Fibroblast of villous mesenchyme (primary cell): ENCODE measurements around the gene TCN1. TPM values are rescaled to one million over a fixed set of nuclear protein-coding genes. Genes with fewer than 3 reads are reported as not detected.

Experiments used
- DNase-seq: peaks from one replicate; pipeline ENCODE4 v3.0.0-alpha.2; 2010; ENCODE audit warnings: low read depth
- H3K4me3 ChIP-seq: 2 replicates; pipeline ENCODE4 v1.5.1; 2011; ENCODE audit warnings: low read depth, mild to moderate bottlenecking, low read length
- CTCF ChIP-seq: IDR thresholded peaks from 2 replicates; pipeline ENCODE4 v1.5.1; 2012; ENCODE audit warnings: low read depth, mild to moderate bottlenecking, low read length; ENCODE audit not compliant: insufficient read depth
- total RNA-seq: library from RNA; depleted of rRNA; stranded (reverse); fragments of >200 nt; gene quantifications from 2 replicates; pipeline ENCODE4 v1.2.3, GENCODE V29; 2012

TCN1 gene
- total RNA-seq, 1 donor = not detected

GRCh38 chr11:59845399-59845798 is 20.9 kb downstream of the TCN1 start, which contains the start of gene CBLIF:
TSS of gene CBLIF (minus strand) at chr11:59845499. CDS start at chr11:59845453, 46 bp downstream.
- no peak for DNase-seq
- no peak for TF ChIP-seq CTCF
- H3K4me3 ChIP-seq = no peak within 1 kb of the TSS

GRCh38 chr11:59842316-59842715 is 24.0 kb downstream of the TCN1 start:
- H3K4me3 ChIP-seq = no peak overlapping the region
- TF ChIP-seq CTCF = no peak
- no peak for DNase-seq

GRCh38 chr11:59841514-59841913 is 24.8 kb downstream of the TCN1 start:
- no peak for DNase-seq
- H3K4me3 ChIP-seq = no peak overlapping the region
- no peak for TF ChIP-seq CTCF

GRCh38 chr11:59839615-59840014 is 26.7 kb downstream of the TCN1 start:
- TF ChIP-seq CTCF = no peak
- no peak overlapping the region for H3K4me3 ChIP-seq
- DNase-seq = no peak

GRCh38 chr11:59833602-59834001 is 32.7 kb downstream of the TCN1 start:
- no peak overlapping the region for H3K4me3 ChIP-seq
- DNase-seq = no peak
- TF ChIP-seq CTCF = no peak

GRCh38 chr11:59829358-59829757 is 36.9 kb downstream of the TCN1 start:
- TF ChIP-seq CTCF = no peak
- DNase-seq = no peak

GRCh38 chr11:59822989-59823566 is 43.2 kb downstream of the TCN1 start:
- peak; percentile 68 for TF ChIP-seq CTCF
- H3K4me3 ChIP-seq = no peak overlapping the region
- DNase-seq = peak; percentile 70

More at GRCh38 chr11:59829358-59829757, 36.9 kb downstream of the TCN1 start:
- H3K4me3 ChIP-seq = no peak overlapping the region
